Colonic mucosa (tissue), 4 donors: ENCODE results near the gene MIB2. TPM values are rescaled to one million over a fixed set of nuclear protein-coding genes. Genes with fewer than 3 reads are reported as not detected.

Experiments used
- DNase-seq: peaks from one replicate; pipeline ENCODE4 v3.0.0-alpha.2; 2020
- H3K27ac ChIP-seq: fragments of 200-600 bp; one replicate; pipeline ENCODE4 v1.8.0; 2021
- H3K27me3 ChIP-seq: fragments of 200-600 bp; one replicate; pipeline ENCODE4 v1.8.0; 2021
- H3K36me3 ChIP-seq: fragments of 200-600 bp; one replicate; pipeline ENCODE4 v1.8.0; 2021
- H3K4me1 ChIP-seq: fragments of 200-600 bp; one replicate; pipeline ENCODE4 v1.8.0; 2021; ENCODE audit warnings: mild to moderate bottlenecking
- H3K4me3 ChIP-seq: fragments of 200-600 bp; one replicate; pipeline ENCODE4 v1.8.0; 2021
- H3K9ac ChIP-seq, 2 donors: one replicate each; pipeline ENCODE4 v1.7.0; 2013; ENCODE audit warnings: control low read depth in 2 of 2, low read depth in 2 of 2, low read length in 2 of 2
- H3K9me3 ChIP-seq: fragments of 200-600 bp; one replicate; pipeline ENCODE4 v1.8.0; 2021
- intact Hi-C: fragments of 100-400 bp; cut with DNase I; formaldehyde crosslinking; loops from one replicate; pipeline ENCODE4 v1.14.1; 2022
- total RNA-seq, 2 donors: library from RNA; stranded (reverse); fragmentation: NEBNext Ultra II Directional in 1 of 2; extraction: Animal tissue kit (Norgen Biotek cat#: 25700) in 1 of 2; gene quantifications; one replicate each; pipeline ENCODE4 v1.2.1, GENCODE V29; 2021
- TF ChIP-seq, protein P1 (sequence below): fragments of 200-600 bp; IDR thresholded peaks from one replicate; pipeline ENCODE4 v1.8.0; 2022; ENCODE audit warnings: antibody characterized with exemption, mild to moderate bottlenecking
- donor health status: healthy.
- donor health status: DM: no; HTN: no; CAD: no.
- donor health status: DM: no; HTN: no; CAD: no.

Gene MIB2
- total RNA-seq, 2 donors from 2014 or later = 57.0 to 121 TPM

DNA sequence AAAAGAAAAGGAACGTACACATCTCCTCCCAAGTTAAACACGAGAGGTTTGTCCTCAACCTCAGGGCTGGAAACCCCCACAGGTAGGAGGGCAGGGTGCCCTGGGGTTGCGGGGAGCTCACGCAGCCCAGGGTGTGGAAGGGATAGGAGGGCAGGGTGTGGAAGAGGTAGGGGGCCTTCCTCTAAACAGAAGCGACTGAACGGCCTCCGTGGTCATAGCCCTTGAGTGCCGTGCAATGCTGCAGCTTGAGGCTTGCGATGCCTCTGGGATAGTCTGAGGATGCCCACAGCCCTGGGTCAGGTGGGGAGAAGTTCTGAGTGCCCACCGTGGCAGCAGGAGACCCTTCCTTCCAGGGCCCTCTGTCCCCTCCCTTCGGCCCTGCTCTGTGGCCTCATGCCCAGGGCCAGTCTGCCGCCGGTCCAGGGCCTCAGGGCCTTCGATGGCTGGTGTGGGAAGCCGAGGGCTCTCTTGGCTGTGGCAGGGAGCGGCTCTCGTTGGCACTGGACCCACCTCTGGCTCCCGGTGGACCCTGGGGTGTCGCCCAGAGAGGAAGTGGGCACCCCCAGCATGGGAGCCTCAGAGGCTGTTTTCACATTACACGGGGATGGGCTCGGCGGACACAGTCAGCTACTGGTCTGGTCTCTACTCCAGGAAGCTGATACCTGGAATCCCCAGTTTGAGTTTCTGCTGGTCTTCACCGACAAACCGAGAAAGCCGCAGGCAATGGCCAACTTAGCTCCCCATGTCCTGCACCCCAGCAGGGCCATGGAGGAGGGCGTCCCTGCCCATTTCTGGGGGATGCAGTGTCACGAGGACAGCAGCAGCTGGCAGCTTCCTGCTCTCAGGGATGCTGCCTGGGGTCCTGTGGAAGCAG is 49.9 kb downstream of the MIB2 start:
- no peak overlapping the region for H3K9ac ChIP-seq
- intact Hi-C loops = no loop called here
- no peak overlapping the region for H3K27ac ChIP-seq
- H3K4me1 ChIP-seq = peaks cover 8% of the 10 kb centered on the region
- TF ChIP-seq, protein P1, sequence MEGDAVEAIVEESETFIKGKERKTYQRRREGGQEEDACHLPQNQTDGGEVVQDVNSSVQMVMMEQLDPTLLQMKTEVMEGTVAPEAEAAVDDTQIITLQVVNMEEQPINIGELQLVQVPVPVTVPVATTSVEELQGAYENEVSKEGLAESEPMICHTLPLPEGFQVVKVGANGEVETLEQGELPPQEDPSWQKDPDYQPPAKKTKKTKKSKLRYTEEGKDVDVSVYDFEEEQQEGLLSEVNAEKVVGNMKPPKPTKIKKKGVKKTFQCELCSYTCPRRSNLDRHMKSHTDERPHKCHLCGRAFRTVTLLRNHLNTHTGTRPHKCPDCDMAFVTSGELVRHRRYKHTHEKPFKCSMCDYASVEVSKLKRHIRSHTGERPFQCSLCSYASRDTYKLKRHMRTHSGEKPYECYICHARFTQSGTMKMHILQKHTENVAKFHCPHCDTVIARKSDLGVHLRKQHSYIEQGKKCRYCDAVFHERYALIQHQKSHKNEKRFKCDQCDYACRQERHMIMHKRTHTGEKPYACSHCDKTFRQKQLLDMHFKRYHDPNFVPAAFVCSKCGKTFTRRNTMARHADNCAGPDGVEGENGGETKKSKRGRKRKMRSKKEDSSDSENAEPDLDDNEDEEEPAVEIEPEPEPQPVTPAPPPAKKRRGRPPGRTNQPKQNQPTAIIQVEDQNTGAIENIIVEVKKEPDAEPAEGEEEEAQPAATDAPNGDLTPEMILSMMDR = no peak
- no peak overlapping the region for H3K4me3 ChIP-seq
- H3K27me3 ChIP-seq = no peaks in the 10 kb centered on the region
- no peaks in the 10 kb centered on the region for H3K36me3 ChIP-seq
- no peak for DNase-seq
- H3K9me3 ChIP-seq = no peaks in the 10 kb centered on the region

DNA sequence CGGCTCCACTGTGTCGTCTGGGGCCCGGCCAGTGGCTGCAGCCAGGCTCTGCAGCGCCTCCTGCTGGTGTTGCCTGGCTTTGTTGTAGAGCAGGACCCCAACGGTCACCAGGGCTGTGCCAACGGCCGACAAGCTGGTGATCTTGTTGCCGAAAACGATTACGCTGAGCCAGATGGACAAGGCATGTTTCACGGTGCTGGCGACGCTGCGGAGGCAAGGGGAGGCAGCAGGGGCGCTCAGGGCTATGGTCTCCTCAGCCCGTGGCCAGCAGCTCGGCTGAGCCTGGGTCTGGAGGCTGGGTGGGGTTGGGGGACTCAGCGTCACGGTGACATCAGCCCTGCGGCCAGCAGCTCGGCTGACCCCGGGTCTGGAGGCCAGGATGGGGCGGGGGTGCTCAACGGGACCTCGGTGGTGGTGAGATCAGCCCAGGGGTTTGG is 50.5 kb downstream of the MIB2 start:
- Histone ChIP-seq H3K27ac (no peak overlapping the region), H3K9ac (no peak overlapping the region), H3K4me1 (peaks cover 8% of the 10 kb centered on the region), H3K36me3 (peaks cover under 1% of the 10 kb centered on the region), H3K27me3 (no peaks in the 10 kb centered on the region), H3K4me3 (no peak overlapping the region), H3K9me3 (no peaks in the 10 kb centered on the region)
- DNase-seq = no peak
- TF ChIP-seq, protein P1 = peak; percentile 40
- intact Hi-C loops = no loop called here

DNA sequence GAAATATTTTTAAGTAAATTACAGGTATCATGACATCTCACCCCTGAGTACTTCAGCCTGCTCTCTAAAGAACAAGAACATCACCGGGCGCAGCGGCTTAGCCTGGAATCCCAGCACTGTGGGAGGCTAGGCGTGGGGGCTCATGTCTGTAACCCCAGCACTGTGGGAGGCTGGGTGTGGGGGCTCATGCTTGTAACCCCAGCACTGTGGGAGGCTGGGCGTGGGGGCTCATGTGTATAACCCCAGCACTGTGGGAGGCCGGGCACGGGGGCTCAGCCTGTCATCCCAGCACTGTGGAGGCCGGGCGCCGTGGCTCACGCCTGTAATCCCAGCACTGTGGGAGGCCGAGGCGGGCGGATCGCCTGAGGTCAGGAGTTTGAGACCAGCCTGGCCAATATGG is 51.2 kb downstream of the MIB2 start:
- no peaks in the 10 kb centered on the region for H3K27me3 ChIP-seq
- intact Hi-C loops = no loop called here
- H3K4me1 ChIP-seq = peaks cover 8% of the 10 kb centered on the region
- no peak overlapping the region for H3K27ac ChIP-seq
- H3K9ac ChIP-seq = no peak overlapping the region
- TF ChIP-seq, protein P1 = no peak
- DNase-seq = no peak
- H3K4me3 ChIP-seq = no peak overlapping the region
- H3K36me3 ChIP-seq = peaks cover 7% of the 10 kb centered on the region
- H3K9me3 ChIP-seq = no peaks in the 10 kb centered on the region

DNA sequence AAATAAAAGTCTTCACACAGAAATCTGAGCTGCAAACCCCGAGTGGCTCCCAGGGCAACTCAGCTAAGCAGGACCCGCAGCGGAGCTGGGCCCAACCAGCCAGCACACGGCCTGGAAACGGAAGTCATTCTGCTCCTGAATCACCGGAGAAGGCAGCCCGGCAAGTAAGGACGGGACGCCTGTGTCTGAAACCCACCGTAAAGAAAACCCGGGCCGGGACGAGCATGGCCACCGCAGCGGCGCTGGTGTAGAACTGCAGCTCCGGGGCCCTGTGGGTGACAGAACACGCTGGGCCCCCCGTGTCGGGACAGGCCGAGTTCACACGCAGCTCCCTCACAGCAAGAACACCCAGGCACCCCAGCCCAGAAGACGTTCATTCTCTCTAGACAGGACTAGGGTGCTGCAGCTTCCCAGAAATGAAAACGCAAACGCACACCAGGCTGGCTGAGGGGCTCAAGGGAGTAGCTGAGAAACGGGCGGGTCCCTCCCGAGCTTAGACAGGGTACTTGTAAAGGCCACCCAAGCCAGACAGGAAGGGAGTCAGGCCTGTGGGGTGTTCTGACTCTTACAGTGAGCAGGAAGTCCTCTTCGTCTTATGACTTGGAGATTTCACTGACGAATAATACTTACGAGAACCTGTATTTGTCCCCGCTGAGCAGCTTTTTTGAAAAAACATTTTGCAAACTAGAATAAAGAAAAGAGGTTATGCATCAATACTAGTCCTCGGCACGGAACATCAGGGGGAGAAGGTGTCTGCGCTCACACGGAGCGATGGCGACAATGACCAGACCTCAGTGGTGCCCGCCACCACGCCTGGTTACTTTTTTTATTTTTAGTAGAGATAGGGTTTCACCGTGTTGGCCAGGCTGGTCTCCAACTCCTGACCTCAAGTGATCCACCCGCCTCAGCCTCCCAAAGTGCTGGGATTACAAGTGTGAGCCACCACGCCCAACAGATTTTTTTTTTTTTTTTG is 54.5 kb downstream of the MIB2 start:
- DNase-seq = no peak
- H3K9me3 ChIP-seq = no peaks in the 10 kb centered on the region
- H3K27ac ChIP-seq = no peak overlapping the region
- intact Hi-C loops = no loop called here
- TF ChIP-seq, protein P1 = no peak
- no peaks in the 10 kb centered on the region for H3K27me3 ChIP-seq
- peaks cover 8% of the 10 kb centered on the region for H3K36me3 ChIP-seq
- H3K9ac ChIP-seq = no peak overlapping the region
- H3K4me3 ChIP-seq = no peak overlapping the region
- no peaks in the 10 kb centered on the region for H3K4me1 ChIP-seq

DNA sequence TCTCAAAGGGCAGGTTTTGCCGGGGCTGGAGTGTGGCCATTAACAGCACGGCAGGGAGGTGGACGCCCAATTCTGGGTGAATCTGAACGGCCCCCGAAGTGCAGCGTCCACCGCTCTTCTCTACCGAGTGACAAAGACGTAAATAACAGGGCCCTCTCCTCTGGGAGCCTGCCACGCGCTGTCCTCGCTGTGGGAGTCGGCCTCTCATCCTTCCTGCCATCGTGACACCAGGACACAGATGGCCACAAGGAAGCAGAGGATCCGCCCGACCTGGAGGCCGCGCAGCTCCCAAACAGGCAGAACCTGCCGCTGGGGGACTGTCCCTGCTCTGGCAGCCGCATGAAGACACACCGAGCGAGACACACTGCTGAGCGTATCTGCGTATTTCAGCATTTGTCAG is 55.6 kb downstream of the MIB2 start:
- Histone ChIP-seq H3K9me3 (no peaks in the 10 kb centered on the region), H3K4me3 (no peak overlapping the region), H3K36me3 (peaks cover 8% of the 10 kb centered on the region), H3K27me3 (no peaks in the 10 kb centered on the region), H3K9ac (no peak overlapping the region), H3K27ac (no peak overlapping the region), H3K4me1 (no peaks in the 10 kb centered on the region)
- intact Hi-C loops = no loop called here
- DNase-seq = no peak
- TF ChIP-seq, protein P1 = no peak
